WI38 (cell line): ENCODE measurements around the gene THSD8.

Experiments
- H3K4me3 ChIP-seq: 2 replicates; pipeline ENCODE4 v1.5.1; 2011; ENCODE audit warnings: low read depth, mild to moderate bottlenecking, control low read depth, low read length
- TF ChIP-seq, protein P1 (sequence below): IDR thresholded peaks from 2 replicates; pipeline ENCODE4 v1.5.1; 2012; ENCODE audit warnings: low read depth, mild to moderate bottlenecking, control low read depth, low read length

THSD8 gene

DNA sequence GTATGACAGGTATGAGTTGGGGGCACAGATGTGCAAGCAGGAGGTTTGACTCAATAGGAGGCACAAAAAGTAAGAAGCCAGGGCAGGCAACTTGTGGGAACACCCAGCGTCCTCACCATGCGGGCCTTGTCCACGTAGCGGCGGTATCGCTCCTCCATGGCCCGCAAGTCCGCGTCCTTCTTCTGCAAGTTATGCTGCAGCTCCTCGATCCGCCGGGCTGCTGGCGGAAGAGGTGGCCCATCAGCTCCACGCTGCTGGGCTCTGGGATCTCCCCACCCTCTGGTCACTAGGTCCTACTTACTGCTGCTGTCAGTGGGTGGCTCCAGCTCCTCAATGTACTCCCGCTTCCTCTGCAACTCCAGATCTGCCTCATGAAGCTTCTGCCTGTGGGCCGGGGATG lies 37.2 kb upstream of the THSD8 start:
- TF ChIP-seq, protein P1, sequence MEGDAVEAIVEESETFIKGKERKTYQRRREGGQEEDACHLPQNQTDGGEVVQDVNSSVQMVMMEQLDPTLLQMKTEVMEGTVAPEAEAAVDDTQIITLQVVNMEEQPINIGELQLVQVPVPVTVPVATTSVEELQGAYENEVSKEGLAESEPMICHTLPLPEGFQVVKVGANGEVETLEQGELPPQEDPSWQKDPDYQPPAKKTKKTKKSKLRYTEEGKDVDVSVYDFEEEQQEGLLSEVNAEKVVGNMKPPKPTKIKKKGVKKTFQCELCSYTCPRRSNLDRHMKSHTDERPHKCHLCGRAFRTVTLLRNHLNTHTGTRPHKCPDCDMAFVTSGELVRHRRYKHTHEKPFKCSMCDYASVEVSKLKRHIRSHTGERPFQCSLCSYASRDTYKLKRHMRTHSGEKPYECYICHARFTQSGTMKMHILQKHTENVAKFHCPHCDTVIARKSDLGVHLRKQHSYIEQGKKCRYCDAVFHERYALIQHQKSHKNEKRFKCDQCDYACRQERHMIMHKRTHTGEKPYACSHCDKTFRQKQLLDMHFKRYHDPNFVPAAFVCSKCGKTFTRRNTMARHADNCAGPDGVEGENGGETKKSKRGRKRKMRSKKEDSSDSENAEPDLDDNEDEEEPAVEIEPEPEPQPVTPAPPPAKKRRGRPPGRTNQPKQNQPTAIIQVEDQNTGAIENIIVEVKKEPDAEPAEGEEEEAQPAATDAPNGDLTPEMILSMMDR: no peak
- H3K4me3 ChIP-seq: no peak overlapping the region

- H3K4me3 ChIP-seq: peak overlapping the region; percentile 51
- TF ChIP-seq, protein P1: peak; percentile 45
Observed at GRCh38 chr19:12766051-12766521, 35.8 kb upstream of the THSD8 start.

- no peak overlapping the region for H3K4me3 ChIP-seq
- TF ChIP-seq, protein P1: no peak
Observed at GRCh38 chr19:12767150-12767549, 34.7 kb upstream of the THSD8 start.

- H3K4me3 ChIP-seq: no peak overlapping the region
- TF ChIP-seq, protein P1: no peak
Observed at GRCh38 chr19:12767666-12768065, 34.2 kb upstream of the THSD8 start.

DNA sequence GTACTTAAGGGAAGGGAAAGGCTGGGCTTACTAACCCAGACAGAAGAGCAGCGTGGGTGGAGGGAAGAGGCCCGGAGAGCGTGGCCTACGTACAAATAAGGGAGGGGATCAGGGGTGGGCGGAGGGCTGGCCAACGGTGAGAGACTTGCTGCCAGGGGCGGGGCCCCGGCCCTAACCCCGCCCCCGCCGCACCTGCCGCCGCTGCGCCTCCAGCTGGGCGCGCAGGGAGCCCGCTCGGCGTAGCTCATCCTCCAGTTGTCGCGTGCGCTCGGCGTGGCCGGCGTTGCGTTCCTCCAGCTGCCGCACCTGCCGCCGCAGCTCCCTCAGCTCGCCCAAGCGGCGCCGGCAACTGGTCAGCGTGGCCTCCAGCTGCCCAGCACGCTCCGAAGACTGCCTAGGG lies 32.2 kb upstream of the THSD8 start:
- TF ChIP-seq, protein P1: no peak
- no peak overlapping the region for H3K4me3 ChIP-seq

GRCh38 chr19:12770922-12771321 lies 30.9 kb upstream of the THSD8 start:
- H3K4me3 ChIP-seq: no peak overlapping the region
- TF ChIP-seq, protein P1: no peak

GRCh38 chr19:12772323-12772722 lies 29.5 kb upstream of the THSD8 start:
- no peak overlapping the region for H3K4me3 ChIP-seq
- TF ChIP-seq, protein P1: no peak
